ENCODE results near the gene UBE2D1. TPM values are rescaled to one million over a fixed set of nuclear protein-coding genes. Genes with fewer than 3 reads are reported as not detected.

UBE2D1 gene
- total RNA-seq, 1 experiment from 2014 or later, result 24.6 TPM

DNA sequence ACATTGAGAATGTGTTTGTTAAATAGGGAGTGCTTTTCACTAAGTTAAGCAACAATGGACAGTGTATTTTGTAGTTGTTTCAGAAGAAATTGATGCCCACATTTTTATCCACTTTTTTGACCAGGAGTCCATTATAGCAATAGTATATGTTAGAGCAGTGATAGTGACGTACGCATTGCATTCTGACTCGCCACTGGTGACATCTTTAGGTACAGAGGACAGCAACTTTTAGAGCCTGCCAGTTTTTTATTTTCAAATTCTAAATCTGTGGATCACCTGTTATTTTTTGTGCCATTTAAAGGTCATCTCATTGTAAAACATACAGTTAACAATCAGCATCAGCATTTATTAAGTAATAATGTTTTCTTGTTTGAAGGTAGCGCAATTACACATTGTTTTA is 1.4 kb downstream of the UBE2D1 start:
- Mint-ChIP-seq H3K36me3 (no peaks in the 10 kb centered on the region), H3K4me3 (peak overlapping the region; percentile 96), H3K27ac (no peak overlapping the region), H3K4me1 (peaks cover 31% of the 10 kb centered on the region), H3K27me3 (ENCODE audit: low read depth) (no peaks in the 10 kb centered on the region), H3K9me3 (no peaks in the 10 kb centered on the region)
- TF ChIP-seq KAT7 (CRISPR knock-in tag; IDR thresholded peaks at IDR 0.05; ENCODE audit: borderline replicate concordance) (no peak), IRF2 (CRISPR knock-in tag; IDR thresholded peaks at IDR 0.05; ENCODE audit: borderline replicate concordance, low read depth) (no peak), NR3C1 (CRISPR knock-in tag; conservative IDR thresholded peaks at IDR 0.05; ENCODE audit: low read depth) (no peak), SMAD3 (CRISPR knock-in tag; IDR thresholded peaks at IDR 0.05; ENCODE audit: borderline replicate concordance) (no peak), JAZF1 (CRISPR knock-in tag; IDR thresholded peaks at IDR 0.05) (no peak), ZBTB21 (CRISPR knock-in tag; IDR thresholded peaks at IDR 0.05; ENCODE audit: borderline replicate concordance) (no peak), NFE2L1 (CRISPR knock-in tag; IDR thresholded peaks at IDR 0.05) (no peak), PRRX2 (CRISPR knock-in tag; IDR thresholded peaks at IDR 0.05) (no peak), USF1 (CRISPR knock-in tag; IDR thresholded peaks at IDR 0.05) (no peak), FOXK1 (CRISPR knock-in tag; IDR thresholded peaks at IDR 0.05) (no peak), ATF1 (CRISPR knock-in tag; IDR thresholded peaks at IDR 0.05) (no peak)
- TF ChIP-seq, protein P1, sequence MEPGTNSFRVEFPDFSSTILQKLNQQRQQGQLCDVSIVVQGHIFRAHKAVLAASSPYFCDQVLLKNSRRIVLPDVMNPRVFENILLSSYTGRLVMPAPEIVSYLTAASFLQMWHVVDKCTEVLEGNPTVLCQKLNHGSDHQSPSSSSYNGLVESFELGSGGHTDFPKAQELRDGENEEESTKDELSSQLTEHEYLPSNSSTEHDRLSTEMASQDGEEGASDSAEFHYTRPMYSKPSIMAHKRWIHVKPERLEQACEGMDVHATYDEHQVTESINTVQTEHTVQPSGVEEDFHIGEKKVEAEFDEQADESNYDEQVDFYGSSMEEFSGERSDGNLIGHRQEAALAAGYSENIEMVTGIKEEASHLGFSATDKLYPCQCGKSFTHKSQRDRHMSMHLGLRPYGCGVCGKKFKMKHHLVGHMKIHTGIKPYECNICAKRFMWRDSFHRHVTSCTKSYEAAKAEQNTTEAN (CRISPR knock-in tag; IDR thresholded peaks at IDR 0.05), result no peak
- TF ChIP-seq, protein P2, sequence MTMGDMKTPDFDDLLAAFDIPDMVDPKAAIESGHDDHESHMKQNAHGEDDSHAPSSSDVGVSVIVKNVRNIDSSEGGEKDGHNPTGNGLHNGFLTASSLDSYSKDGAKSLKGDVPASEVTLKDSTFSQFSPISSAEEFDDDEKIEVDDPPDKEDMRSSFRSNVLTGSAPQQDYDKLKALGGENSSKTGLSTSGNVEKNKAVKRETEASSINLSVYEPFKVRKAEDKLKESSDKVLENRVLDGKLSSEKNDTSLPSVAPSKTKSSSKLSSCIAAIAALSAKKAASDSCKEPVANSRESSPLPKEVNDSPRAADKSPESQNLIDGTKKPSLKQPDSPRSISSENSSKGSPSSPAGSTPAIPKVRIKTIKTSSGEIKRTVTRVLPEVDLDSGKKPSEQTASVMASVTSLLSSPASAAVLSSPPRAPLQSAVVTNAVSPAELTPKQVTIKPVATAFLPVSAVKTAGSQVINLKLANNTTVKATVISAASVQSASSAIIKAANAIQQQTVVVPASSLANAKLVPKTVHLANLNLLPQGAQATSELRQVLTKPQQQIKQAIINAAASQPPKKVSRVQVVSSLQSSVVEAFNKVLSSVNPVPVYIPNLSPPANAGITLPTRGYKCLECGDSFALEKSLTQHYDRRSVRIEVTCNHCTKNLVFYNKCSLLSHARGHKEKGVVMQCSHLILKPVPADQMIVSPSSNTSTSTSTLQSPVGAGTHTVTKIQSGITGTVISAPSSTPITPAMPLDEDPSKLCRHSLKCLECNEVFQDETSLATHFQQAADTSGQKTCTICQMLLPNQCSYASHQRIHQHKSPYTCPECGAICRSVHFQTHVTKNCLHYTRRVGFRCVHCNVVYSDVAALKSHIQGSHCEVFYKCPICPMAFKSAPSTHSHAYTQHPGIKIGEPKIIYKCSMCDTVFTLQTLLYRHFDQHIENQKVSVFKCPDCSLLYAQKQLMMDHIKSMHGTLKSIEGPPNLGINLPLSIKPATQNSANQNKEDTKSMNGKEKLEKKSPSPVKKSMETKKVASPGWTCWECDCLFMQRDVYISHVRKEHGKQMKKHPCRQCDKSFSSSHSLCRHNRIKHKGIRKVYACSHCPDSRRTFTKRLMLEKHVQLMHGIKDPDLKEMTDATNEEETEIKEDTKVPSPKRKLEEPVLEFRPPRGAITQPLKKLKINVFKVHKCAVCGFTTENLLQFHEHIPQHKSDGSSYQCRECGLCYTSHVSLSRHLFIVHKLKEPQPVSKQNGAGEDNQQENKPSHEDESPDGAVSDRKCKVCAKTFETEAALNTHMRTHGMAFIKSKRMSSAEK (CRISPR knock-in tag; IDR thresholded peaks at IDR 0.05; ENCODE audit: borderline replicate concordance), result no peak
- TF ChIP-seq, protein P3, sequence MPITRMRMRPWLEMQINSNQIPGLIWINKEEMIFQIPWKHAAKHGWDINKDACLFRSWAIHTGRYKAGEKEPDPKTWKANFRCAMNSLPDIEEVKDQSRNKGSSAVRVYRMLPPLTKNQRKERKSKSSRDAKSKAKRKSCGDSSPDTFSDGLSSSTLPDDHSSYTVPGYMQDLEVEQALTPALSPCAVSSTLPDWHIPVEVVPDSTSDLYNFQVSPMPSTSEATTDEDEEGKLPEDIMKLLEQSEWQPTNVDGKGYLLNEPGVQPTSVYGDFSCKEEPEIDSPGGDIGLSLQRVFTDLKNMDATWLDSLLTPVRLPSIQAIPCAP (CRISPR knock-in tag; IDR thresholded peaks at IDR 0.05), result no peak
- ATAC-seq (no peak), DNase-seq (ENCODE audit: low spot score) (no peak)
- CTCF ChIA-PET, result interaction anchor here (1.3 to 1.9 kb wide), 2 partner anchors 8 to 78 kb away, joined by 4 to 7 read pairs; no protein-coding TSS in a partner anchor
- POLR2A ChIA-PET, result interaction anchor here (1.9 kb wide), 1 partner anchor 49 kb away, joined by 10 read pairs; the partner anchor contains the start of gene TFAM

DNA sequence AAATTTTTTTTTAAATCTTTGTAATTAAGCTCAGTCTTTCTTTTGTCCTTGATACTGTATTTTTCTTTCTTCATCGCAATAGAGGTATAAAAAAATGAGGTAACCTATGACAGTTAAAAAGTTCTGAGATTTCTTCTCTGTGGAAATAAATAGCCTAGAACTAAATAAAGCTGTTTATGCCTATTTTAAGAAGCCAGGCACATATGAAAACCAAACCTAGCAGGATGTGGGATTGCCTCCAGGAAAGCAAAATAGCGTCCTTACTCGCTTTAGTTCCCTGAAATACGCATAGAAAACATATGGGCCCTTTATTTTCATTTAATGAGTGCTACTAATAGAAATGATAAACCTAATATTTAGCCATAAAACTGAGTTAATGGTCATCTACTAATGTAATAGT is 6.6 kb downstream of the UBE2D1 start:
- ChIA-PET POLR2A (no interaction called here), CTCF (no interaction called here)
- no peak for DNase-seq (ENCODE audit: low spot score)
- Mint-ChIP-seq H3K36me3 (peaks cover 8% of the 10 kb centered on the region), H3K4me3 (no peak overlapping the region), H3K27ac (no peak overlapping the region), H3K4me1 (peaks cover 24% of the 10 kb centered on the region), H3K9me3 (no peaks in the 10 kb centered on the region), H3K27me3 (ENCODE audit: low read depth) (no peaks in the 10 kb centered on the region)
- ATAC-seq, result no peak
- TF ChIP-seq RELA (CRISPR knock-in tag; IDR thresholded peaks at IDR 0.05; ENCODE audit: borderline replicate concordance) (no peak), FOXP1 (CRISPR knock-in tag; IDR thresholded peaks at IDR 0.05; ENCODE audit: borderline replicate concordance) (no peak), HMGXB4 (CRISPR knock-in tag; IDR thresholded peaks at IDR 0.05) (no peak), HMGA2 (CRISPR knock-in tag; IDR thresholded peaks at IDR 0.05) (no peak), ZNF317 (CRISPR knock-in tag; IDR thresholded peaks at IDR 0.05; ENCODE audit: borderline replicate concordance, low read depth) (no peak)
- TF ChIP-seq, protein P4, sequence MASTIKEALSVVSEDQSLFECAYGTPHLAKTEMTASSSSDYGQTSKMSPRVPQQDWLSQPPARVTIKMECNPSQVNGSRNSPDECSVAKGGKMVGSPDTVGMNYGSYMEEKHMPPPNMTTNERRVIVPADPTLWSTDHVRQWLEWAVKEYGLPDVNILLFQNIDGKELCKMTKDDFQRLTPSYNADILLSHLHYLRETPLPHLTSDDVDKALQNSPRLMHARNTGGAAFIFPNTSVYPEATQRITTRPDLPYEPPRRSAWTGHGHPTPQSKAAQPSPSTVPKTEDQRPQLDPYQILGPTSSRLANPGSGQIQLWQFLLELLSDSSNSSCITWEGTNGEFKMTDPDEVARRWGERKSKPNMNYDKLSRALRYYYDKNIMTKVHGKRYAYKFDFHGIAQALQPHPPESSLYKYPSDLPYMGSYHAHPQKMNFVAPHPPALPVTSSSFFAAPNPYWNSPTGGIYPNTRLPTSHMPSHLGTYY (CRISPR knock-in tag; IDR thresholded peaks at IDR 0.05), result no peak
- TF ChIP-seq, protein P5, sequence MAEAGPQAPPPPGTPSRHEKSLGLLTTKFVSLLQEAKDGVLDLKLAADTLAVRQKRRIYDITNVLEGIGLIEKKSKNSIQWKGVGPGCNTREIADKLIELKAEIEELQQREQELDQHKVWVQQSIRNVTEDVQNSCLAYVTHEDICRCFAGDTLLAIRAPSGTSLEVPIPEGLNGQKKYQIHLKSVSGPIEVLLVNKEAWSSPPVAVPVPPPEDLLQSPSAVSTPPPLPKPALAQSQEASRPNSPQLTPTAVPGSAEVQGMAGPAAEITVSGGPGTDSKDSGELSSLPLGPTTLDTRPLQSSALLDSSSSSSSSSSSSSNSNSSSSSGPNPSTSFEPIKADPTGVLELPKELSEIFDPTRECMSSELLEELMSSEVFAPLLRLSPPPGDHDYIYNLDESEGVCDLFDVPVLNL (CRISPR knock-in tag; IDR thresholded peaks at IDR 0.05; ENCODE audit: borderline replicate concordance, low read depth), result no peak
- TF ChIP-seq, protein P6, sequence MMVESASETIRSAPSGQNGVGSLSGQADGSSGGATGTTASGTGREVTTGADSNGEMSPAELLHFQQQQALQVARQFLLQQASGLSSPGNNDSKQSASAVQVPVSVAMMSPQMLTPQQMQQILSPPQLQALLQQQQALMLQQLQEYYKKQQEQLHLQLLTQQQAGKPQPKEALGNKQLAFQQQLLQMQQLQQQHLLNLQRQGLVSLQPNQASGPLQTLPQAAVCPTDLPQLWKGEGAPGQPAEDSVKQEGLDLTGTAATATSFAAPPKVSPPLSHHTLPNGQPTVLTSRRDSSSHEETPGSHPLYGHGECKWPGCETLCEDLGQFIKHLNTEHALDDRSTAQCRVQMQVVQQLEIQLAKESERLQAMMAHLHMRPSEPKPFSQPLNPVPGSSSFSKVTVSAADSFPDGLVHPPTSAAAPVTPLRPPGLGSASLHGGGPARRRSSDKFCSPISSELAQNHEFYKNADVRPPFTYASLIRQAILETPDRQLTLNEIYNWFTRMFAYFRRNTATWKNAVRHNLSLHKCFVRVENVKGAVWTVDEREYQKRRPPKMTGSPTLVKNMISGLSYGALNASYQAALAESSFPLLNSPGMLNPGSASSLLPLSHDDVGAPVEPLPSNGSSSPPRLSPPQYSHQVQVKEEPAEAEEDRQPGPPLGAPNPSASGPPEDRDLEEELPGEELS (CRISPR knock-in tag; IDR thresholded peaks at IDR 0.05), result no peak
